ENCODE data around the gene SMYD3. TPM values are rescaled to one million over a fixed set of nuclear protein-coding genes. Genes with fewer than 3 reads are reported as not detected.

Gene SMYD3
- total and polyA plus RNA-seq, 2 donors (not counting 3 experiments of a cell fraction or from before 2014, with no cell fraction given): 16.0 to 32.1 TPM

DNA sequence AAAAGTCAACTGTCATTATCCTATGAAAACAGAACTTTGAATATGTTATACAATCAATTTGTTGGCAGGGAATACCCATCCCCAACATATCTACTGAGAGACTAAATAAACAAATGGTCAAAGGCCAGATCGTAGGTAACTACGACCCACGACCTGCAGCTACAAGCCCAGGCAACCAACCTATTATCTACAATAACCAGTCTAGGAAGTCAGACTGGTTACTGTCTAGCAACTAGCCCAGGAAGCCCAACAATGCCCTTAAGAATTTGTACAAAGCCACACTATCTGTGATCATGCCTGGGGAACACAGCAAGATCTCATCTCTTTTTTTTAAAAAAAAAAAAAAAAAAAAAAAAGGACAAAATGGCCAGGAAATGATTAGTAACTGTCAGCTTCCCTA, 58.7 kb downstream of the SMYD3 start:
- no peak overlapping the region for H3K27ac ChIP-seq (ENCODE audit: insufficient read depth, low read depth, low read length)
- CTCF ChIA-PET: interaction anchor here (1.9 to 2.2 kb wide), 2 partner anchors 437 to 1295 kb away, joined by 7 to 11 read pairs; no protein-coding TSS in a partner anchor
- FAIRE-seq (no peak), DNase-seq (ENCODE audit: low read depth, low spot score) (no peak)
- H2AFZ ChIP-seq (ENCODE audit: low read depth, low read length): no peak overlapping the region
- no peaks in the 10 kb centered on the region for H3K9me1 ChIP-seq (replicated peaks; ENCODE audit: control insufficient read depth, extremely low read depth, insufficient read depth, low read length)
- POLR2A ChIA-PET: no interaction called here
- no peaks in the 10 kb centered on the region for H3K27me3 ChIP-seq (ENCODE audit: control insufficient read depth in 2 of 2, insufficient read depth in 2 of 2, low read length in 2 of 2)
- no peak overlapping the region for H3K9ac ChIP-seq (replicated peaks; ENCODE audit: extremely low read depth, insufficient read depth, low read length)
- H3K79me2 ChIP-seq (ENCODE audit: control insufficient read depth, insufficient read depth, low read length): no peaks in the 10 kb centered on the region
- no peak for TF ChIP-seq MYC (IDR thresholded peaks at IDR 0.05; ENCODE audit: low read depth, low read length)
- no peak for TF ChIP-seq POLR2AphosphoS5 (IDR thresholded peaks at IDR 0.05; ENCODE audit: insufficient read depth, low read depth, low read length)
- no peak for TF ChIP-seq POLR2A (IDR thresholded peaks at IDR 0.05; ENCODE audit: low read depth, low read length)
- TF ChIP-seq GATA2 (IDR thresholded peaks at IDR 0.05; ENCODE audit: insufficient read depth, insufficient read length, low read depth, low read length): no peak
- TF ChIP-seq JUN (IDR thresholded peaks at IDR 0.05; ENCODE audit: borderline replicate concordance, insufficient read depth, insufficient read length, low read depth): no peak
- TF ChIP-seq, protein P1, sequence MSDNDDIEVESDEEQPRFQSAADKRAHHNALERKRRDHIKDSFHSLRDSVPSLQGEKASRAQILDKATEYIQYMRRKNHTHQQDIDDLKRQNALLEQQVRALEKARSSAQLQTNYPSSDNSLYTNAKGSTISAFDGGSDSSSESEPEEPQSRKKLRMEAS (IDR thresholded peaks at IDR 0.05; ENCODE audit: insufficient read depth, insufficient read length): no peak
- TF ChIP-seq EZH2 (IDR thresholded peaks at IDR 0.05; ENCODE audit: borderline replicate concordance, low read depth, low read length, severe bottlenecking): no peak
- TF ChIP-seq, protein P2, sequence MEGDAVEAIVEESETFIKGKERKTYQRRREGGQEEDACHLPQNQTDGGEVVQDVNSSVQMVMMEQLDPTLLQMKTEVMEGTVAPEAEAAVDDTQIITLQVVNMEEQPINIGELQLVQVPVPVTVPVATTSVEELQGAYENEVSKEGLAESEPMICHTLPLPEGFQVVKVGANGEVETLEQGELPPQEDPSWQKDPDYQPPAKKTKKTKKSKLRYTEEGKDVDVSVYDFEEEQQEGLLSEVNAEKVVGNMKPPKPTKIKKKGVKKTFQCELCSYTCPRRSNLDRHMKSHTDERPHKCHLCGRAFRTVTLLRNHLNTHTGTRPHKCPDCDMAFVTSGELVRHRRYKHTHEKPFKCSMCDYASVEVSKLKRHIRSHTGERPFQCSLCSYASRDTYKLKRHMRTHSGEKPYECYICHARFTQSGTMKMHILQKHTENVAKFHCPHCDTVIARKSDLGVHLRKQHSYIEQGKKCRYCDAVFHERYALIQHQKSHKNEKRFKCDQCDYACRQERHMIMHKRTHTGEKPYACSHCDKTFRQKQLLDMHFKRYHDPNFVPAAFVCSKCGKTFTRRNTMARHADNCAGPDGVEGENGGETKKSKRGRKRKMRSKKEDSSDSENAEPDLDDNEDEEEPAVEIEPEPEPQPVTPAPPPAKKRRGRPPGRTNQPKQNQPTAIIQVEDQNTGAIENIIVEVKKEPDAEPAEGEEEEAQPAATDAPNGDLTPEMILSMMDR (IDR thresholded peaks at IDR 0.05; ENCODE audit: extremely low read depth in 1 of 2, insufficient read depth in 1 of 2, low read depth in 1 of 2, low read length in 2 of 2): no peak
- no peak for TF ChIP-seq FOS (IDR thresholded peaks at IDR 0.05; ENCODE audit: borderline replicate concordance, insufficient read depth, low read length)
- H4K20me1 ChIP-seq (replicated peaks; ENCODE audit: control insufficient read depth, extremely low read depth, insufficient read depth, low read length): no peaks in the 10 kb centered on the region
- intact Hi-C loops (cut with micrococcal nuclease): no loop called here
- no peak overlapping the region for H3K4me2 ChIP-seq (ENCODE audit: insufficient read depth, low read length)
- no TSS peak for BruUV-seq (replicated peaks)
- dilution Hi-C loops (cut with MboI; ENCODE audit: extremely low pct_ligation_motif_present, low sequenced_read_pairs): no loop called here
- H3K4me3 ChIP-seq (replicated peaks in 1 of 3; ENCODE audit: insufficient read depth in 1 of 3, low read depth in 1 of 3, low read length in 3 of 3): no peak overlapping the region
- no peaks in the 10 kb centered on the region for H3K36me3 ChIP-seq (ENCODE audit: control insufficient read depth in 2 of 2, extremely low read depth in 1 of 2, insufficient read depth in 2 of 2, low read length in 2 of 2)
- H3K9me3 ChIP-seq (replicated peaks; ENCODE audit: control insufficient read depth, insufficient read depth, low read length): no peaks in the 10 kb centered on the region
- H3K4me1 ChIP-seq (ENCODE audit: control insufficient read depth, extremely low read depth, insufficient read depth, low read length): no peaks in the 10 kb centered on the region
